HG03378 (cell line): ENCODE data around the gene METTL25B.
A peak's percentile ranks its signal among the peaks of the same experiment; 100 is the strongest.

Experiments used
- ATAC-seq: cut with Tn5 transposase; IDR thresholded peaks from one replicate; pipeline ENCODE4 v1.9.1; 2021; ENCODE audit warnings: mild to moderate bottlenecking, moderate library complexity; ENCODE audit not compliant: unreplicated experiment

METTL25B gene

GRCh38 chr1:156766298-156767100 lies 38.2 kb downstream of the METTL25B start:
- ATAC-seq: peak; percentile 15

GRCh38 chr1:156767101-156767878 lies 39.0 kb downstream of the METTL25B start, which contains the start of gene PRCC:
Gene PRCC (plus strand): TSS chr1:156767535. CDS start chr1:156767772, 237 bp downstream.
- peak; percentile 88 for ATAC-seq

GRCh38 chr1:156767879-156768604 lies 39.8 kb downstream of the METTL25B start:
- ATAC-seq: no peak

DNA sequence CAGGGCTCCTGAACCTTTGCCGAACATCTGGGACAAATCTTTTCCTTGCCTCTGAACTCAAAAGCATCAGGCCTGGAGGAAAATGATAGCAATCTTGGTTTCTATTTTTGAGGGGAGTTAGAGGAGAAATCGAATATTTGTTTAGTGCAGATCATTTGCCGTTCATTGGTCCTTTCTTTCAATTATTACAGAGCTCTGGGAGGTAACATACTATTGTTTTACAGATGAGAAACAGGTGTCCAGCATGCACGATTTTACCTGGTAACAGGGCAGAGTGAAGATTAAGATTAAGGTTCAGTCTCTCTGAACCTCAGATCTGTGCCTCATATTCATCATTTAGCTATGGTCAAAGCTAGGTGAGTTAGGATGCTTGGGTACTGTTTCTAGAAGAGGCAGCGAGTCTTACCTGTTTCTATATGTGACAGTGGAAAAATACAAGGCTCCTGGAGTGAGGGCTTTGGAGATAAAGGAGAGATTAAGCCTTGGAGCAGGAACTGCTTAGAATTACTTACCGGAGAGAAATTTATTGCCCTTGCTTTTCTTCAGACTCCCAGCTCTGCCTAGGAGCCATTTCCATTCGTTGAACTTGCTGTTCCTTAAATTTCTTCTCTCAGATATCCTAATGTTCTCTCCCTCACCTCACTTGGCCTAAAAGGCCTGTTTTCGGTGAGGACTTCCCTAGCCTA lies 40.5 kb downstream of the METTL25B start:
- no peak for ATAC-seq

- ATAC-seq: no peak
Measured at GRCh38 chr1:156772222-156772621, 44.0 kb downstream of the METTL25B start.

GRCh38 chr1:156772728-156773497 lies 44.6 kb downstream of the METTL25B start:
- ATAC-seq: no peak

DNA sequence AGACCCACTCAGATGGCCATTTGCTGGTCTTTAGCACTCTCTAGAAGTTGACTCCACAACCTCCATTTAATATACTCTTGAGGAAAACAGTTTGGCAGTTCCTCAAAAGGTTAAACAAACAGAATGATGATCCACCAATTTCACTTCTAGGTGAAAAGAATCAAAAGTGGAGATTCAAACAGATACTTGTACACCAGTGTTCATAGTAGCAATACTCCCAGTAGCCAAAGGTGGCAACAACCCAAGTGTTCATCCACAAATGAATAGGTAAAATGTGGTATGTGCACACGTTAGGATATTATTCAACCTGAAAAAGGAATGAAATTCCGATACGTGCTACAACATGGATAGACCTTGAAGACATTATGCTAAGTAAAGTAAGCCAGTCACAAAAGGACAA lies 45.3 kb downstream of the METTL25B start:
- ATAC-seq: no peak

- no peak for ATAC-seq
Measured at GRCh38 chr1:156775799-156776198, 47.5 kb downstream of the METTL25B start.

DNA sequence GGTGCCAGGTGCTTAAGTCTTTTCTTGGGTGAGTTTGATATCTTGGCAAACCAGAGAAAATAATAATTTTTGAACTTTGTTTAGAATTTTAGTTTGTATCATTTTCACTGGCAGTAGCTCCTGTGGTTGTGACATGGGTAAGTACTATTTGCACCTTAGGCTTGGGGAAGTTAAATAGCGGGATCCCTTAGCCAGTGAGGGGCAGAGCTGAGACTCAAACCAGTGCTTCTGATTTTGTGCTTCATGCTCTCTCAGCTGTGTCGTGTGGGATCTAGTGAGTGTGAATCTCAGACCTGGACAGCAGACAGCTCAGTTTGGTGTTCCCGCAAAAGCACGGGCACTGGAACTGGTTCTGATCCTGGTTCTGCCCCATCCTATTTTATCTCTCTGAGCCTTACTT lies 48.7 kb downstream of the METTL25B start:
- ATAC-seq: no peak

- ATAC-seq: no peak
Measured at GRCh38 chr1:156777573-156777972, 49.3 kb downstream of the METTL25B start.

- ATAC-seq: no peak
Measured at GRCh38 chr1:156781585-156782186, 53.4 kb downstream of the METTL25B start.

- no peak for ATAC-seq
Measured at GRCh38 chr1:156785458-156785857, 57.2 kb downstream of the METTL25B start.
